Upper lobe of left lung (tissue), 6 donors: ENCODE data around the gene BBS9. TPM values are rescaled to one million over a fixed set of nuclear protein-coding genes. Genes with fewer than 3 reads are reported as not detected.

Experiments
- ATAC-seq, 2 donors: fragments of 200-7000 bp; cut with Tn5 transposase; one replicate each; pipeline ENCODE4 v1.9.1; 2022; ENCODE audit warnings: mild to moderate bottlenecking in 2 of 2, moderate library complexity in 2 of 2; ENCODE audit not compliant: low FRiP score in 2 of 2
- DNase-seq, 2 donors: peaks; one replicate each; pipeline ENCODE4 v3.0.0-alpha.2; 2019 to 2020
- H3K27ac ChIP-seq, 4 donors: fragments of 200-600 bp; sonication (generic); one replicate each; pipeline ENCODE4 v1.5.1; 2016 to 2019
- H3K27me3 ChIP-seq, 4 donors: fragments of 200-600 bp; sonication (generic); one replicate each; pipeline ENCODE4 v1.5.1; 2017 to 2019
- H3K36me3 ChIP-seq, 4 donors: fragments of 200-600 bp; sonication (generic); one replicate each; pipeline ENCODE4 v1.5.1; 2016 to 2019
- H3K4me1 ChIP-seq, 4 donors: fragments of 200-600 bp; sonication (generic); one replicate each; pipeline ENCODE4 v1.5.1; 2018 to 2019
- H3K4me3 ChIP-seq, 4 donors: fragments of 200-600 bp; sonication (generic); one replicate each; pipeline ENCODE4 v1.5.1; 2017 to 2019; ENCODE audit warnings: mild to moderate bottlenecking in 2 of 4, moderate library complexity in 1 of 4
- H3K9me3 ChIP-seq, 4 donors: fragments of 200-600 bp; sonication (generic); one replicate each; pipeline ENCODE4 v1.5.1; 2018 to 2019
- CTCF ChIP-seq, 6 experiments: fragments of 450-650 bp in 4 of 6; fragments of 200-600 bp in 2 of 6; sonication (generic) in 2 of 6; IDR thresholded peaks; one replicate each; pipeline ENCODE4 v1.5.1; 2016 to 2019; ENCODE audit warnings: antibody characterized with exemption in 6 of 6
- EP300 ChIP-seq, 4 donors: sonication (generic); formaldehyde crosslinking; IDR thresholded peaks; one replicate each; pipeline ENCODE4 v1.5.1; 2017; ENCODE audit warnings: antibody characterized with exemption in 4 of 4, control low read depth in 2 of 4
- POLR2A ChIP-seq, 4 donors: fragments of 450-650 bp; IDR thresholded peaks; one replicate each; pipeline ENCODE4 v1.5.1; 2016 to 2017; ENCODE audit warnings: antibody characterized with exemption in 4 of 4, mild to moderate bottlenecking in 2 of 4
- POLR2AphosphoS5 ChIP-seq, 2 donors: sonication (generic); formaldehyde crosslinking; IDR thresholded peaks; one replicate each; pipeline ENCODE4 v1.5.1; 2017; ENCODE audit warnings: antibody characterized with exemption in 2 of 2
- WGBS, 2 donors: methylation state at CpG; one replicate each; pipeline ENCODE4 v1.1.5; 2017 to 2018; 5-methylcytosine and 5-hydroxymethylcytosine counted together
- total RNA-seq, 6 donors: library from RNA; depleted of rRNA in 4 of 6; stranded (reverse); fragments of >200 nt in 4 of 6; gene quantifications; one replicate each; pipeline versions ENCODE4 v1.1.0 to v1.2.1, GENCODE V29; 2016 to 2021
- donor health status: DM: no; HTN: no; CAD: no; lungs with moderate emphysema.
- donor health status: DM: no; HTN: yes; CAD: no; lungs with severe emphysema.

The BBS9 gene
- total RNA-seq, 6 donors from 2014 or later, result 14.5 to 72.3 (median 20.6) TPM

GRCh38 chr7:33582104-33582503, 452.7 kb downstream of the BBS9 start:
- H3K9me3 ChIP-seq, result no peaks in the 10 kb centered on the region
- peak in 1 of 2 donors; percentile 59 for ATAC-seq
- no peaks in the 10 kb centered on the region for H3K4me1 ChIP-seq
- H3K27me3 ChIP-seq, result no peaks in the 10 kb centered on the region
- no peak overlapping the region for H3K4me3 ChIP-seq
- 100% methylated on average over 1 of the region's 1 CpG for WGBS, 2 donors
- DNase-seq, result no peak
- H3K27ac ChIP-seq, result no peak overlapping the region
- H3K36me3 ChIP-seq, result no peaks in the 10 kb centered on the region
- TF ChIP-seq EP300 (IDR thresholded peaks at IDR 0.05) (no peak), POLR2AphosphoS5 (IDR thresholded peaks at IDR 0.05) (no peak), POLR2A (IDR thresholded peaks at IDR 0.05) (no peak), CTCF (IDR thresholded peaks at IDR 0.05) (no peak)

- TF ChIP-seq CTCF (IDR thresholded peaks at IDR 0.05) (no peak), POLR2A (IDR thresholded peaks at IDR 0.05) (no peak), POLR2AphosphoS5 (IDR thresholded peaks at IDR 0.05) (no peak), EP300 (IDR thresholded peaks at IDR 0.05) (no peak)
- Histone ChIP-seq H3K4me1 (no peaks in the 10 kb centered on the region), H3K4me3 (no peak overlapping the region), H3K27me3 (no peaks in the 10 kb centered on the region), H3K9me3 (no peaks in the 10 kb centered on the region), H3K36me3 (no peaks in the 10 kb centered on the region), H3K27ac (no peak overlapping the region)
- DNase-seq (no peak), ATAC-seq (no peak)
- 96 to 97% methylated on average over 1 of the region's 1 CpG for WGBS, 2 donors
These were observed 453.2 kb downstream of the BBS9 start for GRCh38 chr7:33582533-33582932.

- Histone ChIP-seq H3K4me1 (peaks cover 0 to 5% (median 0%) of the 10 kb centered on the region in 4 donors), H3K27ac (no peak overlapping the region), H3K9me3 (no peaks in the 10 kb centered on the region), H3K4me3 (no peak overlapping the region), H3K36me3 (no peaks in the 10 kb centered on the region), H3K27me3 (no peaks in the 10 kb centered on the region)
- 95 to 97% methylated on average over 2 of the region's 2 CpGs for WGBS, 2 donors
- no peak for ATAC-seq
- DNase-seq, result no peak
- TF ChIP-seq POLR2A (IDR thresholded peaks at IDR 0.05) (no peak), EP300 (IDR thresholded peaks at IDR 0.05) (no peak), POLR2AphosphoS5 (IDR thresholded peaks at IDR 0.05) (no peak), CTCF (IDR thresholded peaks at IDR 0.05) (no peak)
These were observed 460.5 kb downstream of the BBS9 start for GRCh38 chr7:33589911-33590310.

GRCh38 chr7:33590916-33591315, 461.6 kb downstream of the BBS9 start:
- H3K9me3 ChIP-seq, result no peaks in the 10 kb centered on the region
- no peak for DNase-seq
- no peaks in the 10 kb centered on the region for H3K36me3 ChIP-seq
- H3K4me1 ChIP-seq, result peaks cover 0 to 5% (median 0%) of the 10 kb centered on the region in 4 donors
- no peak overlapping the region for H3K27ac ChIP-seq
- no peak for ATAC-seq
- no peak overlapping the region for H3K4me3 ChIP-seq
- no peaks in the 10 kb centered on the region for H3K27me3 ChIP-seq
- TF ChIP-seq POLR2A (IDR thresholded peaks at IDR 0.05) (no peak), CTCF (IDR thresholded peaks at IDR 0.05) (no peak), EP300 (IDR thresholded peaks at IDR 0.05) (no peak), POLR2AphosphoS5 (IDR thresholded peaks at IDR 0.05) (no peak)

GRCh38 chr7:33591490-33591889, 462.1 kb downstream of the BBS9 start:
- Histone ChIP-seq H3K9me3 (no peaks in the 10 kb centered on the region), H3K4me3 (no peak overlapping the region), H3K36me3 (no peaks in the 10 kb centered on the region), H3K27ac (no peak overlapping the region), H3K4me1 (peaks cover 0 to 5% (median 0%) of the 10 kb centered on the region in 4 donors), H3K27me3 (no peaks in the 10 kb centered on the region)
- no peak for DNase-seq
- TF ChIP-seq POLR2AphosphoS5 (IDR thresholded peaks at IDR 0.05), result no peak
- no peak for ATAC-seq
- 69 to 74% methylated on average over 5 of the region's 5 CpGs for WGBS, 2 donors
